ENCODE data around the gene TMEM203. TPM values are rescaled to one million over a fixed set of nuclear protein-coding genes. Genes with fewer than 3 reads are reported as not detected.

Gene TMEM203
- total RNA-seq, 4 donors from 2014 or later: 29.7 to 47.3 (median 38.4) TPM

DNA sequence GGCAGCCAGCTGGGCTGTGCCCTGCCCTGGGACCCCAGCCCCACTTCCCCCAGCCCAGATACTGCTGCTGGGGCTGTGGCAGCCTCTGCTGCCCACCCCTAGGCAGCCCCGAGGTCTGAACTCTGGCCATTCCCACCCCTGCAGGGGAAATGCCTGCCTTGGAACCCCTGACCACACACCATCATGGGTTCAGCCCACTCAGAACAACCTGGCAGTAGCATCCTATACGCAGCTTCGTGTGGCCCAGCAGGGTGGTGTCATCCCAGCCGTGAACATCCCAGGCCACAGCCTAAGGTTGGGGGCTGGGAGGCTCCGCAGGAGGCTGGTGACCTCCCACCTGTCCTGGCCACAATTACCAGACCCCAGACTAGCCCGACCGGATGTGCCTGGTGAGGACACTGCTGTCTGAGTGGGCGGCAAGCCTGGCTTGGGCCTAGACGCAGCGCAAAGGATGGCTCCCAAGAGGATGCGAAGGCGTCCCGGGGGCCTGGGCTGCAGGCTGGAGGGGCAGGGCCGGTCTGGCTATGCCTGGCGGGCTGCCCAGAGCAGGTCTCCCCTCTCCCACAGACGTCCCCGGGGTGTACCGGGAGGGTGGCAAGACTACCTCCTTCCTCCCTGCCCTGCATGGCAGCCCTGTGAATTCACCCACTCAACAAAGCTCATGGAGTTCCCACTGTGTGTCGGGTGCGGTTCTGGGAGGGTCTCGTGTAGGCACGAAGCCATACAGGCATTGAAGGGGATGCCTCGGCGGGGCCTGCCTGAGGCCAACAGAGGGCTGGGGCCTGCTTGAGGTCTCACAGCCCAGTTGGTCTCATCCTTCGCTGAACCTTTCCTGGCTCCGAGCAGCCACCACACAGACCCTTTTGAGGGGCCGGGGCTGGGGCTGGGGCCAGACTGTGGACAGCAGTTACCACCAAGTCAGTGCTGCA is 23.8 kb upstream of the TMEM203 start:
- H3K27me3 ChIP-seq: no peaks in the 10 kb centered on the region
- no peak overlapping the region for H3K4me3 ChIP-seq (replicated peaks in 1 of 3)
- no peaks in the 10 kb centered on the region for H3K9me3 ChIP-seq
- peaks cover 18 to 30% of the 10 kb centered on the region in 2 donors for H3K4me1 ChIP-seq
- intact Hi-C loops (cut with DNase I): loop anchor here (5.0 kb wide), 1 partner anchor 42 kb away; the partner anchor contains the start of genes ANAPC2 and SSNA1
- no peaks in the 10 kb centered on the region for H3K36me3 ChIP-seq
- DNase-seq: no peak
- WGBS, 2 donors: 67 to 68% methylated on average over 11 to 17 of the region's 27 CpGs
- no peak overlapping the region for H3K27ac ChIP-seq
- TF ChIP-seq POLR2A (IDR thresholded peaks at IDR 0.05): no peak
- TF ChIP-seq, protein P1, sequence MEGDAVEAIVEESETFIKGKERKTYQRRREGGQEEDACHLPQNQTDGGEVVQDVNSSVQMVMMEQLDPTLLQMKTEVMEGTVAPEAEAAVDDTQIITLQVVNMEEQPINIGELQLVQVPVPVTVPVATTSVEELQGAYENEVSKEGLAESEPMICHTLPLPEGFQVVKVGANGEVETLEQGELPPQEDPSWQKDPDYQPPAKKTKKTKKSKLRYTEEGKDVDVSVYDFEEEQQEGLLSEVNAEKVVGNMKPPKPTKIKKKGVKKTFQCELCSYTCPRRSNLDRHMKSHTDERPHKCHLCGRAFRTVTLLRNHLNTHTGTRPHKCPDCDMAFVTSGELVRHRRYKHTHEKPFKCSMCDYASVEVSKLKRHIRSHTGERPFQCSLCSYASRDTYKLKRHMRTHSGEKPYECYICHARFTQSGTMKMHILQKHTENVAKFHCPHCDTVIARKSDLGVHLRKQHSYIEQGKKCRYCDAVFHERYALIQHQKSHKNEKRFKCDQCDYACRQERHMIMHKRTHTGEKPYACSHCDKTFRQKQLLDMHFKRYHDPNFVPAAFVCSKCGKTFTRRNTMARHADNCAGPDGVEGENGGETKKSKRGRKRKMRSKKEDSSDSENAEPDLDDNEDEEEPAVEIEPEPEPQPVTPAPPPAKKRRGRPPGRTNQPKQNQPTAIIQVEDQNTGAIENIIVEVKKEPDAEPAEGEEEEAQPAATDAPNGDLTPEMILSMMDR (IDR thresholded peaks at IDR 0.05): no peak

DNA sequence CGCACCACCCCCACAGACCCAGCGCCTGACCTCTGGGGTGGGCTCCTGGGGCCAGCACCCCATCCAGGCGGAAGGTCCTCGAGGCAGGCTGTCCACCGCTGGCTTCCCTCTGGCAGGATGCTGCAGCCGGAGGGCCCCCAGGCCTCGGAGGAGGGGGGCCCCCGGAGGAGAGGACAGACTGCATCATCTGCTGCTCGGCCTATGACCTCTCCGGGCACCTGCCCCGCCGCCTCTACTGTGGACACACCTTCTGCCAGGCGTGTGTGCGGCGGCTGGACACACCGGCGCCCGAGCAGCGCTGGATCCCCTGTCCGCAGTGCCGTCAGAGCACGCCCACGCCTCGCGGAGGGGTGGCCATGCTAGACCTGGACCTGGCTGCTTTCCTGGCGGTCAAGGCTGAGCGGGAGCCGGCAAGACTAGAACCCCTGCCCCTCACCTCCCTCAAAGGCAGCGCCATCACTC is 23.1 kb upstream of the TMEM203 start:
- H3K36me3 ChIP-seq: no peaks in the 10 kb centered on the region
- no peak overlapping the region for H3K4me3 ChIP-seq (replicated peaks in 1 of 3)
- no peak for DNase-seq
- WGBS, 2 donors: 68 to 79% methylated on average over 14 to 19 of the region's 29 CpGs
- H3K4me1 ChIP-seq: peaks cover 23 to 34% of the 10 kb centered on the region in 2 donors
- intact Hi-C loops (cut with DNase I): loop anchor here (5.0 kb wide), 1 partner anchor 41 kb away; the partner anchor contains the start of genes ANAPC2 and SSNA1
- H3K9me3 ChIP-seq: no peaks in the 10 kb centered on the region
- H3K27me3 ChIP-seq: no peaks in the 10 kb centered on the region
- TF ChIP-seq POLR2A (IDR thresholded peaks at IDR 0.05): no peak
- TF ChIP-seq, protein P1 (IDR thresholded peaks at IDR 0.05): no peak
- no peak overlapping the region for H3K27ac ChIP-seq

DNA sequence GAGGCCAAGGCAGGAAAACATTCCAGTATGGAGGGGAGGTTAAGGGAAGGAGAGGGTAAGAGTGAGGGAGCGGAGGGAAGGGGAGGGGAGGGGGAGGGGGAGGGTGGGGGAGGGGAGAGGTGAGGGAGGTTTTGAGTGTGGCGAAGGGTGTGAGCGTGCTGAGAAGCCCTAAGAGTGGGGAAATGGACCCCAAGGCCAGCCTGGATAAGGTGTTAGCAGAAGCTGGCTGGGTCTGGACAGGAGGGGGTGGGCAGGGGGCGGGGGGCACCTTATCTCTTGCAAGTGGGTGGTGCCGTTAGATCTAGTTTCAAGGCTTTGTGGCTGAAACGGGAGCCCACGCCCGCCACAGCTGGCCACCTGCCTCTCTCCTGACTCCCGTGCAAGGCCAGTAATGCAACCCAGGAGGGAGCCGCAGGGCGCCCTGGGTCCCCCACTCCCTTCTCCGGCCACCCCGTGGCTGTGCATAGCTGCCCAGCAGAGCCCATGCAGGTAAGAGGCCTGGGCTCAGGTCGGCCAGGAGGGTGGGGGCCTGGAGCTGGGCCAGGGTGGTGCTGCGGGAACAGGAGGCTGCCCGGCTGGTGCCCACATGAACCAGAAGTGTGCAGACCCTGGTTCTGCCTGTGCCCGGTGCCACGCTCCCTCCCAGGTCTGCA is 22.5 kb upstream of the TMEM203 start:
- no peak overlapping the region for H3K4me3 ChIP-seq (replicated peaks in 1 of 3)
- intact Hi-C loops (cut with DNase I): loop anchor here (5.0 kb wide), 1 partner anchor 41 kb away; the partner anchor contains the start of genes ANAPC2 and SSNA1
- no peaks in the 10 kb centered on the region for H3K36me3 ChIP-seq
- H3K27ac ChIP-seq: peak overlapping the region in 1 of 3 donors; percentile 87
- H3K9me3 ChIP-seq: no peaks in the 10 kb centered on the region
- WGBS, 2 donors: 12 to 23% methylated on average over 9 of the region's 18 CpGs
- no peaks in the 10 kb centered on the region for H3K27me3 ChIP-seq
- no peak for DNase-seq
- TF ChIP-seq POLR2A (IDR thresholded peaks at IDR 0.05): no peak
- TF ChIP-seq, protein P1 (IDR thresholded peaks at IDR 0.05): no peak
- peaks cover 24 to 35% of the 10 kb centered on the region in 2 donors for H3K4me1 ChIP-seq

DNA sequence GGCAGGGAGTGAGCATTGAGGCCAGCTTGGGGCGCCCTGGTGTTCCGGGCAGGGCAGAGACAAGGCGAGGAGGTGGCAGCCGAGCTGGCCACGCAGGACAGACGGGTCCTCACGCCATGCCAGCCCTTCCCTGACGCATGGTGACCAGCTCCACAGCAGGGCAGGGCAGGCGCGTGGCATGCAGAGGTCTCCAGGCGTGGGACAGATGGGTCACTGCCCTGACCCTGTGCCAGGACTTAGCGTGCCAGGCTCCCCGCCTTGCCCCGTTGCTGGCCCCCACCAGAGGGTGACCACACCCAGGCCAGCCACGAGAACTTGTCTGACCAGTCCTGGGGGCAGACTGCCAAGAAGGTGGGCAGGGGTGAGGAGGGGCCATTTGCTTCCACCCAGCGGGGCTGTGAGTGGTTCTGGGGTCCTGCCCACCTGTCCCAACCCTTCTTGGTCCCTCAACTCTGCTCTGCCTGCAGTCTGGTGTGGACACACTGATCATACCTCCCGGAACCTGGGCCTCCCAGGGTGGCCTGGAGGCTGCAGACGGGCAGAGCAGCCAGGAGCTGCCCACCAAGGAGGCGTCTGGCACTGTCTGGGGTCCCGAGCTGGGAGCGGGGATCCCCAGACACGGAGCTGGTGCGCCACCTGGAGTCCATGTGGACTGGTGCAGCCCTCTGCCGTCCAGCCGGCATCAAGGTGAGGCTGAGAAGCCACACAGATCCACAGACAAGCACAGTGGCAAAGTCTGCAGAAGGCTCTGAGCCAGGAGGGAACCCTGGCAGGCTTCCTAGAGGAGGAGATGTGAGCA is 21.8 kb upstream of the TMEM203 start, which contains the start of gene RNF224:
Gene RNF224, plus strand, starts transcription at position 449 of the 799 bp plus-strand sequence. CDS start 834 bp downstream, outside the sequence.
- 0 to 22% methylated on average over 6 to 12 of the region's 25 CpGs for WGBS, 2 donors
- H3K4me3 ChIP-seq (replicated peaks in 1 of 3): no peak within 1 kb of the TSS
- no peaks in the 10 kb centered on the region for H3K9me3 ChIP-seq
- peak; percentile 98 for DNase-seq
- peak within 1 kb of the TSS; percentile 67 to 87 (median 85) for H3K27ac ChIP-seq
- intact Hi-C loops (cut with DNase I): loop anchor here (5.0 kb wide), 1 partner anchor 40 kb away; the partner anchor contains the start of genes ANAPC2 and SSNA1
- TF ChIP-seq, protein P1 (IDR thresholded peaks at IDR 0.05): peak; percentile 89 to 98 (median 93)
- peak in 1 of 2 donors; percentile 22 for TF ChIP-seq POLR2A (IDR thresholded peaks at IDR 0.05)
- no peaks in the 10 kb centered on the region for H3K36me3 ChIP-seq
- peaks cover 31 to 42% of the 10 kb centered on the region in 2 donors for H3K4me1 ChIP-seq
- no peaks in the 10 kb centered on the region for H3K27me3 ChIP-seq

All from thyroid gland (tissue), 4 donors.